NCI-H69 (cell line): ENCODE data around the gene SLIT1.

Experiments used
- DNase-seq: peaks from one replicate; lab custom pipeline; 2025; lab: John Stamatoyannopoulos, UW

SLIT1 gene

DNA sequence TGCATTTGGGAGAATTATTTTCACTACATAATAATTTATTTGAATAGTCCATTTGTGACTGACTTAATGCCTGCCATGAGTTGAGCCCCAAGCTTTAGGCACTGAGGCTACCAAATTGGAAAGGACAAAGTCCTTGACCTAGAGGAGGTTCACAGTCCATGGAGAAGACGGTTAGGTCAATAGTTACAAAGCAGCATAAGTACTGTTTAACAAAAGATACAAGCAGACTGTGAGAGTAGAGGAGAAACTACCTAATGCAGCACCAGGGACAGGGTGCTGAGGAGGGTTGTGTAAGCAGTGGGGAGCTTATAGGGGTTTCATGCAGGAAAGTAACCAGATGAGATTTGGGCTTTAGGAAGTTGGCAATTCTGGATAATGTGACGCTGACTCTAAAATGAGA lies 214.4 kb downstream of the SLIT1 start:
- DNase-seq = no peak

- no peak for DNase-seq
Measured at GRCh38 chr10:96968682-96969423, 216.9 kb downstream of the SLIT1 start.

DNA sequence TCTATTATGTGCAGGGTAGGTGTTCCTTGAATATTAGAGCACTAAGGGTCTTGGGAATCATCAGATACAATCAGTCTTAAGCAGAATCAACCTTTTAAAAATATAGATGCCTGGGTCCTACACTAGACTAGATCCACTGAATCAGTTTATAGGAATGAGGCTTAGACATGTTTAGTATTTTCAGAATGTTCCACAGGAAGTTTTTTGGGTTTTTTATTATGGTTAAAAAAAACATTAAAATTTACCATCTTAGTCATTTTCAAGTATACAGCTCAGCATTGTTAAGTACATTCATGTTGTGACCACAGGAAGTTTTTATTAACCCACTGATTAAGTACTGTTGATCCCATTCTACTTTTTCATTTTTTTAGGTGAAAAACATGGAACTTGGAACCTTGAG lies 217.9 kb downstream of the SLIT1 start:
- no peak for DNase-seq

GRCh38 chr10:96964131-96964530 lies 221.6 kb downstream of the SLIT1 start:
- DNase-seq = no peak

DNA sequence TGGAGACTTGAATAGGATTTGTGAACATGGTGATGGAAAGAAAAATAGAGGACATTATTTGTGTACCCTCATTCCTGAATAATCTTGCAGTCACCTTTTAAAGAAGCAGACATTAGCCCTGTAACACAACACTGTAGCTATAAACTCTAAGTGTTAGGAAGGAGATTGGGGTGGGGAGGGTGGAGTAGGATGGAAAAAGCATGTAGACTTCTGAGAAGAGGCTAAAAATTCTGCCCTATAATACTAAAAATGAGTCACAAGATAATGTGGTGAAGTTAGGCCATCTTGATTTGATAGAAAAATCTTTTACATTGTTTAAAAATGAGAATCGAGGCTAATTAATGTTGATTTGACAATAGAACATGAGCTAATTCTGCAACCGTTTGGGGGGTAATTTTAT lies 224.9 kb downstream of the SLIT1 start:
- no peak for DNase-seq

DNA sequence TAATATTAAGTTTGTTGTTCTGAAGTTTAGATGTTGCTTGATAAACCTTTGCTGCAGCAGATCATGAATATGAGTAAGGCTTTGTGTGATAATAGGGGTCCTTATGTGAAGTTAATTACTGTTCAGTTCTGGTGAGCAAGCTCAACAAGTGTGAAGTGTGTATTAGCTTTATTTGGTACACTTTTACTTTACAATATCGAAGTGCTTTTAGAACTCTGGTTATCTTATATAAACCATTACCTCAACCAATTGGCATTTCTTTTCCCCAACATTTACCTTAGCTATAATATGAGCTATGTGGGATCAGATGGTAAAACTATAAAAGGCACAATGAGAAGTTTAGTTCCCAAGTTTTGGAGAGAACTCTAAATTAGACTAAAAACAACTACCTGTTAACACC lies 226.0 kb downstream of the SLIT1 start:
- no peak for DNase-seq

DNA sequence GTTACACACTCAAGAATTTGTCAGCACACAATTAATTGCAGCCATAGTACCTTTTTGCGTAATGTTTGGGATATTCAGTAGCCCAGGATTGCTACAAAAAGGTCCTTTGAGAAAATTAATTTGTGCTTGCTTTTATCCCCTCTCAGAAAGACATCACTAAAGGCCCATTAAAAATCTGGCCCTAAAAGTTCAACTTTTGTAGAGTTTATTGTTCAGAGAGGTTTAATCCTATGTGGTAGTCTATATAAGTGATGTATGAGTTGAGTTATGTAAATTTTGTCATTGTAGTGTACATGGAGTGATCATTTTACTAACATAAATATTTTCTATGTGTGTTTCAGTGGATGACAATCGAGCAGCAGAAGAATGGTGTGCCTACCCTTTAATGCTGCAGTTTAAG lies 227.7 kb downstream of the SLIT1 start:
- DNase-seq = no peak

- DNase-seq = peak; percentile 21
Measured at GRCh38 chr10:96955794-96956193, 230.0 kb downstream of the SLIT1 start.

DNA sequence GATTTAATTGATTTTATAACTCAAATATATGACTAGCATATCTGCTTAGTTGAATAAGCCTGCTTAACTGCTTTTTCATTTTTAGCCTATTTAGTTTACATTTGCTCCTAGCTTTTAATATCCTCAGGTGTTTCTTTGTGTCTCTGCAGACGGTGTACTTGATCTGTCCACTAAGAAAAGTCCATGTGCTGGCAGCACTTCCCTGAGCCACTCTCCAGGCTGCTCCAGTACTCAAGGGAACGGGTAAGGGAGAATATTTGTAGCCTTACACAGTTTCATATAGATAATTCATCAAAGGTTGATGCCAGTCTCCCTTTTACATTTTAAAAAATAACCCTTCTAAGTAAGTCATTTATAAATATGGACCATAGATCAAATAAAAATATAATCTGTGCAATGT lies 233.8 kb downstream of the SLIT1 start:
- DNase-seq = no peak

DNA sequence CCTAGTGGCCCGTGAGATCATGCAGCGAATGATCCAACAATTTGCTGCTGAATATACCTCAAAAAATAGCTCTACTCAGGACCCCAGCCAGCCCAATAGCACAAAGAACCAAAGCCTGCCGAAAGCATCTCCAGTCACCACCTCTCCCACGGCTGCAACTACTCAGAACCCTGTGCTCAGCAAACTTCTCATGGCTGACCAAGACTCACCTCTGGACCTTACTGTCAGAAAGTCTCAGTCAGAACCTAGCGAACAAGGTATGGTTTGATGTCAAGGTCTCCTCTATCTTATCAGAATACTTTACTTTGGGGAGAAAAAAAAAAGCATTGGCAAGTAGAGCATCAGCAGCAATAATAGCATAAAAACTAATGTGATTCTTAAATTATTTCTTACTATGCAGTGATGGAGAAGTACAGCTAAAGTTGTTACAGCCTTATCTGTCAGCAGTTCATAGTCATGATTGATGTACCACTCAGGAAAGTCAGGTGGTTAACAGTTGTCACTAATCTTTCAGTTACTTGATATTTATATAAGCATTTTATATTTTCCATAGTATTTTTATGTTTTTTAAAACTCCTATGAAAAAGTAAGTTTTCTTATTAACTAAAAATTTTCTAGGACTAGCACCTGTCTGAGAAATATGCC lies 236.6 kb downstream of the SLIT1 start:
- no peak for DNase-seq
